ENCODE measurements around the gene CNGB1.
"Not testable (repeated sequence)": the region's sequence is repeated elsewhere in the genome, so short reads cannot be mapped to it uniquely, and the experiment has no call there.

The CNGB1 gene

GRCh38 chr16:57893559-57894389 lies 77.2 kb downstream of the CNGB1 start:
- FAIRE-seq (no peak), DNase-seq (ENCODE audit: insufficient read length, low spot score) (no peak)

- FAIRE-seq, result no peak
Measured at GRCh38 chr16:57893217-57893558, 77.7 kb downstream of the CNGB1 start.

GRCh38 chr16:57892447-57893096 lies 78.4 kb downstream of the CNGB1 start:
- no peak for FAIRE-seq
- no peak for DNase-seq (ENCODE audit: insufficient read length, low spot score)

More at GRCh38 chr16:57893217-57893558, 77.7 kb downstream of the CNGB1 start:
- DNase-seq (ENCODE audit: insufficient read length, low spot score), result no peak

GRCh38 chr16:57892041-57892440 lies 78.9 kb downstream of the CNGB1 start:
- FAIRE-seq (no peak), DNase-seq (ENCODE audit: insufficient read length, low spot score) (no peak)

DNA sequence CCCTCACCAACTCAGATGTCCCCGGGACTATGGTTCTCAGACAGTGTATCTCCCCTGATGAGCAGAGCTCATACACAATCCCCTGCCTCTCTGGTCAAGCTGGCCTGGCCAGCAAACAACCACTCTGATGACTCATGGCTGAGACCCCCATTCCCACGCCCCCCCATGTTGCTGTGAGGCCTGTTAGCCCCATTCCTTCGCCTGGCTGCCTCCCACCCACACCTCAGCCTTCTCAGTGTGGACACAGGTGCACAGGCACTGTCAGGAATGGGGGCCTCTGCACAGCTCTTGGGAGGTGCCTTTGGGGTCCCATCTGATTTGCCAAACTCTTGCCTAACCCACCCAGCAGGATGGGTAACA lies 80.2 kb downstream of the CNGB1 start:
- no peak for DNase-seq (ENCODE audit: insufficient read length, low spot score)
- FAIRE-seq, result no peak

DNA sequence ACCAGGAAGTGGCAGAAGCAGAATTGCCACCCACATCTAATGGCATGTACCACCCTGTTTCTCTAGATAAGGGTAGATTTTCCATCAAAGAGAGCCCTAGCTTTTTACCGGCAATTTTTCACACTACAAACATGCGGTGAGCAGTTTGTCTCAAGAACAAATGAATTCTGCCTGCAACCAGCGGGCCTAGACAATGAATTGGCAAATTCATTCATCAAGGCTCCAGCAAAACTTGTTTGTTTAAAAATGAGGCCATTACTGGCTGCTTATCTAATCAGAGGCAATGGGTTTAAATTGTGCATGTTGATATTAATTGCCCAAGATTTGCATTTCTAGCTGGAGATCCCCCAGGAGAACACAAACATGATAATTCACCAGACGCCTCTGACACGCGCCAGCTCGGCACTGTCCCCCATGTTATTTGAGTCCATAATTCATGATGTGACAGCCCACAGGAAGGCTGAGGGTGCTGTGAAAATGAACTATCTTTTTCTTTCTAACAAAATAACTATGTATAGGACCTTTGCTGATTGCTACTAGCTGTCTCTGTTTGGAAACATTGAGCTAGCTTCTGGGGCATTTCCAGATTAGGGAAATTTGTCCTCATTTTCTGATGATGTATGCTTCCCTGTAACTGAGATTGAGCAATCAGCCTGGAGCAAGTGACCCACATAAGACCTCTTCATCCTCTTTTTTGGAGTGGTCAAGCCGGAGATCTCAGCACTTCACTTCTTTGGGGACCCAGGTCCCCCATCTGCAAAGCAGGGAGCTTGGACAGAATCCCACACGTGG lies 80.8 kb downstream of the CNGB1 start:
- FAIRE-seq, result no peak
- DNase-seq (ENCODE audit: insufficient read length, low spot score), result no peak

DNA sequence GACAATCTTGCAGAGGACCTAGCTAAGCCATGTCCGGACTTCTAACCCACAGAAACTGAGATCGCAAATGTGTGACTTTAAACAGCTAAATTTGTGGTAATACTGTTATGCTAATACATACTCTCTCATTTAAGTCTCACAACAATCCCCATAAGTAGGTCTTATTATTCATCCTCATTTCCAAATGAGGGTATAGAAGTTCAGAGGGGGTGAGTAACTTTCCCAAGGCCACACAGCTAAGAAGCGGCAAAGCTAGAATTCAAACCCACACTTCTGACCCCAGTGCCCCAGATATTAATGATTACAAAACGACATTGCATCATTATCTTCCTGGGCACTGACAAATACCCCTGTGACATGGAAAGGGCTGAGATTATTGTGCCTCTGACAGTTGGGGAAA lies 81.4 kb downstream of the CNGB1 start:
- FAIRE-seq (no peak), DNase-seq (ENCODE audit: insufficient read length, low spot score) (no peak)

GRCh38 chr16:57889111-57889510 lies 81.8 kb downstream of the CNGB1 start:
- FAIRE-seq, result no peak
- no peak for DNase-seq (ENCODE audit: insufficient read length, low spot score)

- FAIRE-seq (no peak), DNase-seq (ENCODE audit: insufficient read length, low spot score) (no peak)
Measured at GRCh38 chr16:57888128-57888527, 82.8 kb downstream of the CNGB1 start.

- FAIRE-seq (no peak), DNase-seq (ENCODE audit: insufficient read length, low spot score) (no peak)
Measured at GRCh38 chr16:57887711-57888110, 83.2 kb downstream of the CNGB1 start.

- FAIRE-seq (no peak), DNase-seq (ENCODE audit: insufficient read length, low spot score) (no peak)
Measured at GRCh38 chr16:57886427-57886826, 84.5 kb downstream of the CNGB1 start.

- no peak for FAIRE-seq
- no peak for DNase-seq (ENCODE audit: insufficient read length, low spot score)
Measured at GRCh38 chr16:57884655-57885133, 86.2 kb downstream of the CNGB1 start.

GRCh38 chr16:57883953-57884654 lies 86.8 kb downstream of the CNGB1 start:
- FAIRE-seq (no peak), DNase-seq (ENCODE audit: insufficient read length, low spot score) (no peak)

DNA sequence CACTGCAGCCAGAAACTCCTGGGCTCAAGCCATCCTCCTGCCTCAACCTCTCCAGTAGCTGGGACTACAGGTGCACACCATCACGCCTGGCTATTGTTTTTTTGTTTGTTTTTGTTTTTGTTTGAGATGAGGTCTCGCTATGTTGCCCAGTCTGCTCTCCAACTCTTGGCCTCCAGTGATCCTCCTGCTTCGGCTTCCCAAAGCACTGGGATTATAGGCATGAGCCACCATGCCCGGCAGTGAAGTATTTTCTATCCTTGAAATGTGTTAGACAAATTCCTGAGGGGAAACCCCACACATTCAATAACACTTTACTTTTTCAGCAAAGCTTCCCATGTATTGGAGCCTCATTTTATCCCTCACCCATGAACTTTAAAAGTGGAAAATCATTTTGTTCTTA lies 87.4 kb downstream of the CNGB1 start:
- no peak for DNase-seq (ENCODE audit: insufficient read length, low spot score)
- FAIRE-seq, result no peak

- no peak for DNase-seq (ENCODE audit: insufficient read length, low spot score)
- no peak for FAIRE-seq
Measured at GRCh38 chr16:57882792-57883191, 88.1 kb downstream of the CNGB1 start.

DNA sequence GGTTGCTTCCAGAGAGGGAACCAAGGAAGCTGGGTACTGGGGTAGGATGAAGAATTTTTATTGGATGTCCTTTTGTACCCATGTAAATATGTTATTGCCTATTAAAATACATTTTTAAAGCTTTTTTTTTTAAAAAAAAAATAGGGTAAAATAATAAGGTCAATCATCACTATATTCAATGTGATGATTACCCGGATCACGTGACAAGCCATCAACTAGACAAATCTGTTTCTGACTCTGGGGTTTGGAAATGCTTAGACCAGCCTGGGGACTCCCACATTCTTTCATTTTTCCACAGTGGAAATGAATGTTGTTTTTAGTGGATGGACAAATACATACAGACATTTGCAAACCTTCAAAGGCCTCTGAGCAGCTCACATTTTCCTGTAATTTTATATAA lies 88.7 kb downstream of the CNGB1 start:
- FAIRE-seq (no peak), DNase-seq (ENCODE audit: insufficient read length, low spot score) (no peak)

DNA sequence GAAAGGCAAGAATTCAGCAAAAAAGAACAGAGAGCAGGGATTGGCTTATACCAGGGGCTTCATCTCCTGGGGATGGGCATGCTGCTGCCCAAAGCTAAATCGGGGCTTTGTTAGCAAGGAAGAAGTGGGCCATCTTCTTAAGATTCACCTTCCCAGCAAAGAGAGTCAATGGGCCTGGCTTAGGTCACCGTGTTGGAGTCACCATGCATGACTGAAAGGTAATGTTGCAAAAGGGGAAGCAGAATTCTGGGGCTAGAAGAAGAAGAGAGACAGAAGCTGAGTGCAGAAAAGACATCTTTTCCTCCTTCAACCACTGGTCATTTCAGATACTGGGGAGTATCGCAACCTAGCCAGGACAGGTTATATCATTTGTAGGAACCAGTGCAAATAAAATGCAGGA lies 92.3 kb downstream of the CNGB1 start:
- FAIRE-seq (no peak), DNase-seq (ENCODE audit: insufficient read length, low spot score) (no peak)

GRCh38 chr16:57876210-57876609 lies 94.7 kb downstream of the CNGB1 start:
- FAIRE-seq (no peak), DNase-seq (ENCODE audit: insufficient read length, low spot score) (no peak)

DNA sequence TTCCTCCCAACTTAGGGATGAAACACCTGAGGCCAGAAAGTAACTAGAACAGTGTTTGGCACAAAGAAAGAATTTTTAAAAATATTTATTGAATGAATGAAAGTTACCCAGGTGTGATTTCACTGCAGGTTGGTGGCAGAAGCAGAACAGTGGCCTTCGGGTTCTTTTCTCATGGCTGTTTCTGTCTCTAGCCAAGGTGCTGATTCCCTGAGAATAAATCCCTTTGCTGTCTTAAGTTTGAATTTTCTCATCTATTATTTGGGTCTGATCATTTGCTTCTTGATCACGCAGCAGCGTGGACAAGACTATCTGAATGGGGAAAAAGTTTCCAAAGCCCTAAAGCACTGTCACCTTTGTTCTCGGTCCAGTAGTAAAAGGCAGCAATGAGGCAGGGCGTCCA lies 95.6 kb downstream of the CNGB1 start:
- DNase-seq (ENCODE audit: insufficient read length, low spot score) (no peak), FAIRE-seq (no peak)

DNA sequence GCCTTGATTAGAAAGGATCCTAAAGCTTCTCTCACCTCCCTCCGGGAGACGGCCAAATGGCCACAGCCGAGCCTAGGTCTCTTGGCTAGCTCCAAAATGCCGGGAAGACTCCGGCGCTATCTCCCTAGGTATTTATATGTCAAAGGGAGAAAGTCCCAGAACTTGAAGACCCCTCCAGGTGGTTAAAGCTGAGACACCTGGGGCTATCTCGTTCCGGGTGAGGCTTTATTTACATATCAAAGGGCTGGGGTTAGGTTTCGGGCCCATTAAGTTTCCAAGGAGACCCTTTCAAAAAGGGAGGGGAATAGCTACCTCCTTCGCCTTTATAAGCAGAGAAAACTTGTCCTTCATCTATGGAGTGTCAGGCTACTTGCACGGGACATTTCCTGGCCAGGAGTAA lies 97.7 kb downstream of the CNGB1 start:
- DNase-seq (ENCODE audit: insufficient read length, low spot score) (no peak), FAIRE-seq (no peak)

GRCh38 chr16:57872764-57873163 lies 98.2 kb downstream of the CNGB1 start:
- DNase-seq (ENCODE audit: insufficient read length, low spot score); FAIRE-seq: not testable (repeated sequence)
